ENCODE results near the gene LDLRAP1. TPM values are rescaled to one million over a fixed set of nuclear protein-coding genes. Genes with fewer than 3 reads are reported as not detected.

LDLRAP1 gene
- total RNA-seq, 1 donor from 2014 or later, result 6.1 TPM

- TF ChIP-seq CTCF (conservative IDR thresholded peaks at IDR 0.05; ENCODE audit: low read depth, low read length), result no peak
- H3K4me3 ChIP-seq (ENCODE audit: low read depth, low read length), result no peak overlapping the region
- no peak for DNase-seq (ENCODE audit: low read depth)
Measured at GRCh38 chr1:25517476-25518394, 25.7 kb upstream of the LDLRAP1 start.

- no peak overlapping the region for H3K4me3 ChIP-seq (ENCODE audit: low read depth, low read length)
- TF ChIP-seq CTCF (conservative IDR thresholded peaks at IDR 0.05; ENCODE audit: low read depth, low read length), result no peak
- DNase-seq (ENCODE audit: low read depth), result peak; percentile 59
Measured at GRCh38 chr1:25519624-25520023, 23.8 kb upstream of the LDLRAP1 start.

GRCh38 chr1:25520446-25521061 is 22.9 kb upstream of the LDLRAP1 start:
- H3K4me3 ChIP-seq (ENCODE audit: low read depth, low read length), result no peak overlapping the region
- DNase-seq (ENCODE audit: low read depth), result no peak
- TF ChIP-seq CTCF (conservative IDR thresholded peaks at IDR 0.05; ENCODE audit: low read depth, low read length), result peak; percentile 86

DNA sequence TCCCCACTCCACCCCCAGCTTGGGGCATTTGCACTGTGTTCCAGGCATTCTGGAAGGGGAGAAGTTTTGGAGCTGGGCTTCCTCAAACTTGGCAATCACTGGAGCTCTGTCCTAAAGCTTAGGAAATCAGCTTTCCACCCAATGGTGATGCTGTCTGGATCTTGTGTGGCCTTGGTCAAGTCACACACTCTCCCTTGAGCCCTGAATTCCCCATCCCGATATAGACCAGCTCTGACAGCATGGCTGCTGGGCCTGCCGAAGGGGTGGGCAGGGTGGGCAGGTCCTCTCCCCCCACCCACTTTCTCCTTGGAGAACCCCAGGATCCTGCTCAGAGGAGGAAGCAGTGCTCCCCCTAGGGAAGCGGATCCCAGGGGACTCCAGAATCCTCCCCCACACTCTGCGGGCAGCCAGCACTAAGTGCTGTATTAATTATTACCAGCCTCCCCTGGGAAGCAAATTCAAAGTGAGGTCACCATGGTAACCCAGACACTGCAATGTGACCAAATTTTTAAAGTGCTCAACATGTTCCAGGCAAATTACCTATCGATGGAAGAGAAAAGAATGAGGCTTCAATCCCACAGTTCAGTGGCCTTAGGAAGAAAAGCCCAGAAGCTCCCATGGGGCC is 21.3 kb upstream of the LDLRAP1 start:
- TF ChIP-seq CTCF (conservative IDR thresholded peaks at IDR 0.05; ENCODE audit: low read depth, low read length), result no peak
- no peak for DNase-seq (ENCODE audit: low read depth)
- no peak overlapping the region for H3K4me3 ChIP-seq (ENCODE audit: low read depth, low read length)

- no peak for TF ChIP-seq CTCF (conservative IDR thresholded peaks at IDR 0.05; ENCODE audit: low read depth, low read length)
- no peak for DNase-seq (ENCODE audit: low read depth)
- no peak overlapping the region for H3K4me3 ChIP-seq (ENCODE audit: low read depth, low read length)
Measured at GRCh38 chr1:25523542-25523941, 19.9 kb upstream of the LDLRAP1 start.

DNA sequence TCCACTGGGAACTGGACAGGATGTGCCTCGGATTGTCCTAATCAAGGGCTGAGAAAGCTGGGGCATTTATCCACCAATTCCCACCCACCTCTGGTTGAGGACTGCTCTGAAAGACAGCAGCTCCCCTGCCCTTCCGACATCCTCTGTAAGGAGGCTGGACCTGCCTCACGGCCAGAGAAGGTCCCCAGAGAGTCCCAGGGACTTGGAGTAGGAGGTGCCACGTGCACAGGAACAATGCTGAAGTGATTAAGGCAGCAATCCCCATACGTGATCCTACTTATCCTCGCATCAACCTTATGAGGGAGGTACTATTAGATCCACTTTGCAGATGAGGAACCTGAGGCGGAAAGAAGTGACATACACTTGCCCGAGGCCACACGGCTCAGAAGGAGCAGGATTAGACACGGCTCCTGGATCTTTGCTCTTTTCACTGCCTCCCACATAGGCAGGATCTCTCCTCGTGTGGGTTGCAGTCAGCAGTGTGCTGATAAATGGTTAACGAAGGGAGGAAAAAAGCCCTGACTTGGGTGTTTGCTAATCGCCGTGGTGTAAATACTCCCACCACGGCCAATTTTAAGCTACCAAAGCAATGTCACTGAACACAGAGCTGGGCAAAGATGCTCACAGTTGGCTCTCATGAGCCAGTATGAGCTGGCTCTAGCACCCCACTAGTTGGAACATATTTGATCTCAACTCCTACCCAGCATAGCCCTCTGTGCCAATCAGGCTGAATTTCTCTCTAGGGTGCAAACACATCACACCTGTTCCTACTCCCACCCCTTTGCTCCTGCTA is 18.6 kb upstream of the LDLRAP1 start:
- no peak for TF ChIP-seq CTCF (conservative IDR thresholded peaks at IDR 0.05; ENCODE audit: low read depth, low read length)
- DNase-seq (ENCODE audit: low read depth), result no peak
- H3K4me3 ChIP-seq (ENCODE audit: low read depth, low read length), result no peak overlapping the region

Data from epithelial cell of proximal tubule (primary cell).